Measurements from ENCODE around the gene ATG3.

ATG3 gene

GRCh38 chr3:112560307-112560706 lies 1.5 kb downstream of the ATG3 start:
- no peak for DNase-seq
- no peak overlapping the region for H2AFZ ChIP-seq (ENCODE audit: low read depth, low read length)
- H2AK5ac ChIP-seq (ENCODE audit: low read length, severe bottlenecking) = no peak overlapping the region
- no peak overlapping the region for H2BK12ac ChIP-seq (ENCODE audit: low read length in 2 of 2)
- H4K8ac ChIP-seq (ENCODE audit: low read length) = no peak overlapping the region
- H3K14ac ChIP-seq (ENCODE audit: low read length in 2 of 2) = no peak overlapping the region
- no peak overlapping the region for H3K18ac ChIP-seq (ENCODE audit: low read depth in 1 of 2, low read length in 2 of 2)
- no peak overlapping the region for H2BK120ac ChIP-seq (ENCODE audit: low read depth, low read length)
- no peak overlapping the region for H2BK5ac ChIP-seq (ENCODE audit: low read depth, low read length, poor library complexity, severe bottlenecking)
- peaks cover 4 to 20% of the 10 kb centered on the region in 2 experiments for H3K36me3 ChIP-seq (ENCODE audit: control insufficient read depth in 1 of 2, insufficient read depth in 2 of 2, low read depth in 1 of 2, low read length in 2 of 2)
- peak overlapping the region in 1 of 2 experiments; percentile 98 for H3K4me3 ChIP-seq (ENCODE audit: insufficient read depth in 1 of 2, low read depth in 1 of 2, low read length in 2 of 2)
- no peak overlapping the region for H3K23ac ChIP-seq (ENCODE audit: low read length in 2 of 2)
- H3K4me2 ChIP-seq (ENCODE audit: low read length, poor library complexity, severe bottlenecking) = peak overlapping the region; percentile 79
- H3K9me3 ChIP-seq (ENCODE audit: control insufficient read depth, low read length) = no peaks in the 10 kb centered on the region
- H2BK15ac ChIP-seq (ENCODE audit: low read depth, poor library complexity, severe bottlenecking) = no peak overlapping the region
- no peak overlapping the region for H4K91ac ChIP-seq (ENCODE audit: low read length)
- 9% methylated on average over 1 of the region's 2 CpGs for WGBS
- H3K9ac ChIP-seq (ENCODE audit: low read length) = peak overlapping the region; percentile 99
- H3K4me1 ChIP-seq (ENCODE audit: control insufficient read depth, insufficient read depth, low read depth, low read length) = peaks cover 1% of the 10 kb centered on the region
- no peak overlapping the region for H3K4ac ChIP-seq (ENCODE audit: low read depth in 1 of 2, low read length in 2 of 2)
- H3K79me1 ChIP-seq (replicated peaks; ENCODE audit: low read length, poor library complexity, severe bottlenecking) = peaks cover 4% of the 10 kb centered on the region
- no peaks in the 10 kb centered on the region for H3K27me3 ChIP-seq (ENCODE audit: control insufficient read depth in 1 of 2, insufficient read depth in 1 of 2, low read length in 2 of 2)
- no peak overlapping the region for H3K27ac ChIP-seq (ENCODE audit: low read length, poor library complexity, severe bottlenecking)

GRCh38 chr3:112557976-112558375 lies 3.8 kb downstream of the ATG3 start:
- Histone ChIP-seq H3K9me3 (ENCODE audit: control insufficient read depth, low read length) (no peaks in the 10 kb centered on the region), H3K4me3 (ENCODE audit: insufficient read depth in 1 of 2, low read depth in 1 of 2, low read length in 2 of 2) (no peak overlapping the region), H4K91ac (ENCODE audit: low read length) (no peak overlapping the region), H3K14ac (ENCODE audit: low read length in 2 of 2) (no peak overlapping the region), H3K79me1 (replicated peaks; ENCODE audit: low read length, poor library complexity, severe bottlenecking) (peaks cover 1% of the 10 kb centered on the region), H4K8ac (ENCODE audit: low read length) (no peak overlapping the region), H3K27me3 (ENCODE audit: control insufficient read depth in 1 of 2, insufficient read depth in 1 of 2, low read length in 2 of 2) (no peaks in the 10 kb centered on the region), H3K18ac (ENCODE audit: low read depth in 1 of 2, low read length in 2 of 2) (no peak overlapping the region), H2AK5ac (ENCODE audit: low read length, severe bottlenecking) (no peak overlapping the region), H3K36me3 (ENCODE audit: control insufficient read depth in 1 of 2, insufficient read depth in 2 of 2, low read depth in 1 of 2, low read length in 2 of 2) (peaks cover 4 to 8% of the 10 kb centered on the region in 2 experiments), H3K9ac (ENCODE audit: low read length) (no peak overlapping the region), H3K4me1 (ENCODE audit: control insufficient read depth, insufficient read depth, low read depth, low read length) (peaks cover 1% of the 10 kb centered on the region), H3K27ac (ENCODE audit: low read length, poor library complexity, severe bottlenecking) (no peak overlapping the region), H2BK12ac (ENCODE audit: low read length in 2 of 2) (no peak overlapping the region), H2BK15ac (ENCODE audit: low read depth, poor library complexity, severe bottlenecking) (no peak overlapping the region), H3K23ac (ENCODE audit: low read length in 2 of 2) (no peak overlapping the region), H3K4ac (ENCODE audit: low read depth in 1 of 2, low read length in 2 of 2) (no peak overlapping the region), H2BK120ac (ENCODE audit: low read depth, low read length) (no peak overlapping the region), H2AFZ (ENCODE audit: low read depth, low read length) (no peak overlapping the region), H2BK5ac (ENCODE audit: low read depth, low read length, poor library complexity, severe bottlenecking) (no peak overlapping the region), H3K4me2 (ENCODE audit: low read length, poor library complexity, severe bottlenecking) (no peak overlapping the region)
- WGBS = no CpG with 5 or more reads among the region's 1 CpG
- DNase-seq = no peak

- peaks cover 4 to 13% of the 10 kb centered on the region in 2 experiments for H3K36me3 ChIP-seq (ENCODE audit: control insufficient read depth in 1 of 2, insufficient read depth in 2 of 2, low read depth in 1 of 2, low read length in 2 of 2)
- H3K14ac ChIP-seq (ENCODE audit: low read length in 2 of 2) = no peak overlapping the region
- H3K4ac ChIP-seq (ENCODE audit: low read depth in 1 of 2, low read length in 2 of 2) = no peak overlapping the region
- H3K4me1 ChIP-seq (ENCODE audit: control insufficient read depth, insufficient read depth, low read depth, low read length) = no peaks in the 10 kb centered on the region
- H2AK5ac ChIP-seq (ENCODE audit: low read length, severe bottlenecking) = no peak overlapping the region
- H4K91ac ChIP-seq (ENCODE audit: low read length) = no peak overlapping the region
- no peak overlapping the region for H2BK5ac ChIP-seq (ENCODE audit: low read depth, low read length, poor library complexity, severe bottlenecking)
- H3K27me3 ChIP-seq (ENCODE audit: control insufficient read depth in 1 of 2, insufficient read depth in 1 of 2, low read length in 2 of 2) = no peaks in the 10 kb centered on the region
- H2BK15ac ChIP-seq (ENCODE audit: low read depth, poor library complexity, severe bottlenecking) = no peak overlapping the region
- H2BK12ac ChIP-seq (ENCODE audit: low read length in 2 of 2) = no peak overlapping the region
- H3K9ac ChIP-seq (ENCODE audit: low read length) = no peak overlapping the region
- H3K18ac ChIP-seq (ENCODE audit: low read depth in 1 of 2, low read length in 2 of 2) = no peak overlapping the region
- H3K9me3 ChIP-seq (ENCODE audit: control insufficient read depth, low read length) = no peaks in the 10 kb centered on the region
- no peak overlapping the region for H3K4me2 ChIP-seq (ENCODE audit: low read length, poor library complexity, severe bottlenecking)
- no peak overlapping the region for H3K4me3 ChIP-seq (ENCODE audit: insufficient read depth in 1 of 2, low read depth in 1 of 2, low read length in 2 of 2)
- no peak overlapping the region for H3K27ac ChIP-seq (ENCODE audit: low read length, poor library complexity, severe bottlenecking)
- no peak overlapping the region for H2BK120ac ChIP-seq (ENCODE audit: low read depth, low read length)
- no peak overlapping the region for H3K23ac ChIP-seq (ENCODE audit: low read length in 2 of 2)
- DNase-seq = no peak
- H3K79me1 ChIP-seq (replicated peaks; ENCODE audit: low read length, poor library complexity, severe bottlenecking) = peaks cover 7% of the 10 kb centered on the region
- H4K8ac ChIP-seq (ENCODE audit: low read length) = no peak overlapping the region
- WGBS = 100% methylated on average over 1 of the region's 1 CpG
- no peak overlapping the region for H2AFZ ChIP-seq (ENCODE audit: low read depth, low read length)
Observed at GRCh38 chr3:112555535-112556170, 6.1 kb downstream of the ATG3 start.

GRCh38 chr3:112550859-112551258 lies 10.9 kb downstream of the ATG3 start:
- H2BK120ac ChIP-seq (ENCODE audit: low read depth, low read length) = no peak overlapping the region
- no peak overlapping the region for H2AK5ac ChIP-seq (ENCODE audit: low read length, severe bottlenecking)
- no peak overlapping the region for H3K4ac ChIP-seq (ENCODE audit: low read depth in 1 of 2, low read length in 2 of 2)
- no peak overlapping the region for H4K91ac ChIP-seq (ENCODE audit: low read length)
- no peak overlapping the region for H2AFZ ChIP-seq (ENCODE audit: low read depth, low read length)
- peaks cover 6% of the 10 kb centered on the region for H3K79me1 ChIP-seq (replicated peaks; ENCODE audit: low read length, poor library complexity, severe bottlenecking)
- no peak overlapping the region for H3K14ac ChIP-seq (ENCODE audit: low read length in 2 of 2)
- no peak overlapping the region for H2BK15ac ChIP-seq (ENCODE audit: low read depth, poor library complexity, severe bottlenecking)
- no peaks in the 10 kb centered on the region for H3K4me1 ChIP-seq (ENCODE audit: control insufficient read depth, insufficient read depth, low read depth, low read length)
- no peak overlapping the region for H3K4me3 ChIP-seq (ENCODE audit: insufficient read depth in 1 of 2, low read depth in 1 of 2, low read length in 2 of 2)
- no peaks in the 10 kb centered on the region for H3K27me3 ChIP-seq (ENCODE audit: control insufficient read depth in 1 of 2, insufficient read depth in 1 of 2, low read length in 2 of 2)
- no peak overlapping the region for H4K8ac ChIP-seq (ENCODE audit: low read length)
- WGBS = 50% methylated on average over 1 of the region's 1 CpG
- H3K23ac ChIP-seq (ENCODE audit: low read length in 2 of 2) = no peak overlapping the region
- H3K27ac ChIP-seq (ENCODE audit: low read length, poor library complexity, severe bottlenecking) = no peak overlapping the region
- no peak overlapping the region for H2BK12ac ChIP-seq (ENCODE audit: low read length in 2 of 2)
- H3K9me3 ChIP-seq (ENCODE audit: control insufficient read depth, low read length) = no peaks in the 10 kb centered on the region
- peaks cover 4 to 42% of the 10 kb centered on the region in 2 experiments for H3K36me3 ChIP-seq (ENCODE audit: control insufficient read depth in 1 of 2, insufficient read depth in 2 of 2, low read depth in 1 of 2, low read length in 2 of 2)
- no peak overlapping the region for H3K9ac ChIP-seq (ENCODE audit: low read length)
- DNase-seq = no peak
- no peak overlapping the region for H3K4me2 ChIP-seq (ENCODE audit: low read length, poor library complexity, severe bottlenecking)
- no peak overlapping the region for H2BK5ac ChIP-seq (ENCODE audit: low read depth, low read length, poor library complexity, severe bottlenecking)
- no peak overlapping the region for H3K18ac ChIP-seq (ENCODE audit: low read depth in 1 of 2, low read length in 2 of 2)
